Neural progenitor cell (in vitro differentiated cells): ENCODE results near the gene HEXD. TPM values are rescaled to one million over a fixed set of nuclear protein-coding genes. Genes with fewer than 3 reads are reported as not detected.

Experiments used
- DNase-seq: peaks from one replicate; pipeline ENCODE4 v3.0.0-alpha.2; 2016; ENCODE audit warnings: low spot score
- H2AFZ ChIP-seq: fragments of 200-600 bp; sonication (generic); replicated peaks from 2 replicates; pipeline ENCODE4 v1.6.1; 2016; ENCODE audit warnings: antibody characterized with exemption
- H3F3A ChIP-seq: fragments of 200-600 bp; sonication (generic); 2 replicates; pipeline ENCODE4 v1.6.1; 2016; ENCODE audit warnings: antibody characterized with exemption, low read depth
- H3K27ac ChIP-seq: fragments of 200-600 bp; sonication (generic); 2 replicates; pipeline ENCODE4 v1.5.1; 2016; ENCODE audit warnings: mild to moderate bottlenecking
- H3K27me3 ChIP-seq: fragments of 200-600 bp; sonication (generic); 2 replicates; pipeline ENCODE4 v1.6.1; 2016; ENCODE audit warnings: mild to moderate bottlenecking, moderate library complexity
- H3K36me3 ChIP-seq: fragments of 200-600 bp; sonication (generic); 2 replicates; pipeline ENCODE4 v1.5.1; 2016
- H3K4me1 ChIP-seq: fragments of 200-600 bp; sonication (generic); 2 replicates; pipeline ENCODE4 v1.6.1; 2016; ENCODE audit warnings: mixed run types
- H3K4me2 ChIP-seq: fragments of 200-600 bp; sonication (generic); 2 replicates; pipeline ENCODE4 v1.6.1; 2016
- H3K4me3 ChIP-seq: fragments of 200-600 bp; sonication (generic); 2 replicates; pipeline ENCODE4 v1.5.1; 2016
- H3K79me2 ChIP-seq: fragments of 200-600 bp; sonication (generic); 2 replicates; pipeline ENCODE4 v1.6.1; 2016; ENCODE audit warnings: low read depth
- H3K9ac ChIP-seq: fragments of 200-600 bp; sonication (generic); 2 replicates; pipeline ENCODE4 v1.6.1; 2016
- H3K9me3 ChIP-seq: fragments of 200-600 bp; sonication (generic); 2 replicates; pipeline ENCODE4 v1.5.1; 2016; ENCODE audit warnings: low read depth
- H4K20me1 ChIP-seq: fragments of 200-600 bp; sonication (generic); 2 replicates; pipeline ENCODE4 v1.6.1; 2016; ENCODE audit warnings: low read depth
- H3K27ac Mint-ChIP-seq: 3 replicates; pipeline ENCODE4 v1.8.0; 2021; ENCODE audit warnings: mixed read lengths
- H3K27me3 Mint-ChIP-seq: 2 replicates; pipeline ENCODE4 v1.8.0; 2022; ENCODE audit warnings: low read depth, mild to moderate bottlenecking, inconsistent platforms, moderate library complexity, mixed read lengths; ENCODE audit not compliant: insufficient read depth
- H3K36me3 Mint-ChIP-seq: 3 replicates; pipeline ENCODE4 v1.8.0; 2021; ENCODE audit warnings: mixed read lengths
- H3K4me1 Mint-ChIP-seq: 3 replicates; pipeline ENCODE4 v1.8.0; 2021; ENCODE audit warnings: mixed read lengths
- H3K4me3 Mint-ChIP-seq: 3 replicates; pipeline ENCODE4 v1.8.0; 2021; ENCODE audit warnings: mild to moderate bottlenecking, moderate library complexity, mixed read lengths
- H3K9me3 Mint-ChIP-seq: 3 replicates; pipeline ENCODE4 v1.8.0; 2020; ENCODE audit warnings: mixed read lengths
- EZH2 ChIP-seq: fragments of 200-600 bp; sonication (generic); IDR thresholded peaks from 2 replicates; pipeline ENCODE4 v1.6.1; 2017; ENCODE audit warnings: antibody characterized with exemption, mild to moderate bottlenecking, moderate library complexity
- EZH2phosphoT487 ChIP-seq: fragments of 200-600 bp; sonication (generic); IDR thresholded peaks from 2 replicates; pipeline ENCODE4 v1.6.1; 2017; ENCODE audit warnings: antibody characterized with exemption
- total RNA-seq: library from RNA; depleted of rRNA; stranded (reverse); fragments of >200 nt; gene quantifications from 2 replicates; pipeline ENCODE4 v1.2.3, GENCODE V29; 2015; ENCODE audit warnings: low replicate concordance
- TF ChIP-seq, protein P1 (sequence below): fragments of 200-600 bp; sonication (generic); IDR thresholded peaks from 2 replicates; pipeline ENCODE4 v1.5.1; 2017; ENCODE audit warnings: antibody characterized with exemption, mild to moderate bottlenecking

HEXD gene
- total RNA-seq, 1 donor from 2014 or later = 22.3 TPM

DNA sequence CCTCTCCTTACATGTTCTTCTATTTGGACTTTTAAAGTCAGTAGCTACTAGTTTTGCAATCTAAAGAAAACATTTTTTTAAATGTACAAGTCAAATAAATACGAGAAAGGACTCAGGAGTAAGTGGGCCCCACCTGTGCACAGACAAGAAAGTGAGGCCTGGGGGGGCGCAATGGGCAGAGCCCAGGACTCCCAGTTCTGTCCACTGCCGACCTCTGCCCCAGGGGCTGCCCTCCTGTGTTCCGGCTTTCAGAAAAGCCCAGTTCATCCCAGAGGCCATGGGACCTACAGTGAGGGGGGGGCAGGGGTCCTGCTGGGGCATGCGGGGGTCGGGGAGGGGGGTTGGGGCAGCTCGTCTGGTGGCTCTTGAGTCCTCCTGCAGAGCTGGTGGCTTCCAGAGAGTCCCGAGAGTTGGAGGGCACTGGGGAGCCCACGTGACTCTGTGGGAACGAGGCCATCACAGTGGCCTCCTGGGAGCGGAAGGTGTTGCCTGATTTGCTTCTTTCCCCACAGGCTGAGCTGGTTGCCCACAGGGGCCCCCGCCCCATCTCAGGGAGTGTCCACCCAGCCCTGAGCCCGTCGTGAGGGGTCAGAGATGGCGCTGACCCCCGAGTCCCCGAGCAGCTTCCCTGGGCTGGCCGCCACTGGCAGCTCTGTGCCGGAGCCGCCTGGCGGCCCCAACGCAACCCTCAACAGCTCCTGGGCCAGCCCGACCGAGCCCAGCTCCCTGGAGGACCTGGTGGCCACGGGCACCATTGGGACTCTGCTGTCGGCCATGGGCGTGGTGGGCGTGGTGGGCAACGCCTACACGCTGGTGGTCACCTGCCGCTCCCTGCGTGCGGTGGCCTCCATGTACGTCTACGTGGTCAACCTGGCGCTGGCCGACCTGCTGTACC, 44.2 kb upstream of the HEXD start:
- H3F3A ChIP-seq = peaks cover 22% of the 10 kb centered on the region
- H3K27ac Mint-ChIP-seq = no peak overlapping the region
- H3K79me2 ChIP-seq = no peaks in the 10 kb centered on the region
- DNase-seq = no peak
- peaks cover 11% of the 10 kb centered on the region for H3K4me1 ChIP-seq
- H3K27ac ChIP-seq = no peak overlapping the region
- H3K27me3 Mint-ChIP-seq = peaks cover 6% of the 10 kb centered on the region
- H3K9ac ChIP-seq = no peak overlapping the region
- peaks cover 47% of the 10 kb centered on the region for H3K27me3 ChIP-seq
- no peaks in the 10 kb centered on the region for H3K36me3 Mint-ChIP-seq
- no peaks in the 10 kb centered on the region for H3K36me3 ChIP-seq
- H3K9me3 Mint-ChIP-seq = no peaks in the 10 kb centered on the region
- TF ChIP-seq EZH2 (no peak), EZH2phosphoT487 (no peak)
- TF ChIP-seq, protein P1, sequence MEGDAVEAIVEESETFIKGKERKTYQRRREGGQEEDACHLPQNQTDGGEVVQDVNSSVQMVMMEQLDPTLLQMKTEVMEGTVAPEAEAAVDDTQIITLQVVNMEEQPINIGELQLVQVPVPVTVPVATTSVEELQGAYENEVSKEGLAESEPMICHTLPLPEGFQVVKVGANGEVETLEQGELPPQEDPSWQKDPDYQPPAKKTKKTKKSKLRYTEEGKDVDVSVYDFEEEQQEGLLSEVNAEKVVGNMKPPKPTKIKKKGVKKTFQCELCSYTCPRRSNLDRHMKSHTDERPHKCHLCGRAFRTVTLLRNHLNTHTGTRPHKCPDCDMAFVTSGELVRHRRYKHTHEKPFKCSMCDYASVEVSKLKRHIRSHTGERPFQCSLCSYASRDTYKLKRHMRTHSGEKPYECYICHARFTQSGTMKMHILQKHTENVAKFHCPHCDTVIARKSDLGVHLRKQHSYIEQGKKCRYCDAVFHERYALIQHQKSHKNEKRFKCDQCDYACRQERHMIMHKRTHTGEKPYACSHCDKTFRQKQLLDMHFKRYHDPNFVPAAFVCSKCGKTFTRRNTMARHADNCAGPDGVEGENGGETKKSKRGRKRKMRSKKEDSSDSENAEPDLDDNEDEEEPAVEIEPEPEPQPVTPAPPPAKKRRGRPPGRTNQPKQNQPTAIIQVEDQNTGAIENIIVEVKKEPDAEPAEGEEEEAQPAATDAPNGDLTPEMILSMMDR = no peak
- H3K4me3 ChIP-seq = no peak overlapping the region
- no peak overlapping the region for H2AFZ ChIP-seq
- peak overlapping the region; percentile 76 for H3K4me3 Mint-ChIP-seq
- H4K20me1 ChIP-seq = no peaks in the 10 kb centered on the region
- H3K9me3 ChIP-seq = no peaks in the 10 kb centered on the region
- peaks cover 33% of the 10 kb centered on the region for H3K4me1 Mint-ChIP-seq
- no peak overlapping the region for H3K4me2 ChIP-seq

DNA sequence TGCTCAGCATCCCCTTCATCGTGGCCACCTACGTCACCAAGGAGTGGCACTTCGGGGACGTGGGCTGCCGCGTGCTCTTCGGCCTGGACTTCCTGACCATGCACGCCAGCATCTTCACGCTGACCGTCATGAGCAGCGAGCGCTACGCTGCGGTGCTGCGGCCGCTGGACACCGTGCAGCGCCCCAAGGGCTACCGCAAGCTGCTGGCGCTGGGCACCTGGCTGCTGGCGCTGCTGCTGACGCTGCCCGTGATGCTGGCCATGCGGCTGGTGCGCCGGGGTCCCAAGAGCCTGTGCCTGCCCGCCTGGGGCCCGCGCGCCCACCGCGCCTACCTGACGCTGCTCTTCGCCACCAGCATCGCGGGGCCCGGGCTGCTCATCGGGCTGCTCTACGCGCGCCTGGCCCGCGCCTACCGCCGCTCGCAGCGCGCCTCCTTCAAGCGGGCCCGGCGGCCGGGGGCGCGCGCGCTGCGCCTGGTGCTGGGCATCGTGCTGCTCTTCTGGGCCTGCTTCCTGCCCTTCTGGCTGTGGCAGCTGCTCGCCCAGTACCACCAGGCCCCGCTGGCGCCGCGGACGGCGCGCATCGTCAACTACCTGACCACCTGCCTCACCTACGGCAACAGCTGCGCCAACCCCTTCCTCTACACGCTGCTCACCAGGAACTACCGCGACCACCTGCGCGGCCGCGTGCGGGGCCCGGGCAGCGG, 43.4 kb upstream of the HEXD start:
- no peak overlapping the region for H3K4me2 ChIP-seq

DNA sequence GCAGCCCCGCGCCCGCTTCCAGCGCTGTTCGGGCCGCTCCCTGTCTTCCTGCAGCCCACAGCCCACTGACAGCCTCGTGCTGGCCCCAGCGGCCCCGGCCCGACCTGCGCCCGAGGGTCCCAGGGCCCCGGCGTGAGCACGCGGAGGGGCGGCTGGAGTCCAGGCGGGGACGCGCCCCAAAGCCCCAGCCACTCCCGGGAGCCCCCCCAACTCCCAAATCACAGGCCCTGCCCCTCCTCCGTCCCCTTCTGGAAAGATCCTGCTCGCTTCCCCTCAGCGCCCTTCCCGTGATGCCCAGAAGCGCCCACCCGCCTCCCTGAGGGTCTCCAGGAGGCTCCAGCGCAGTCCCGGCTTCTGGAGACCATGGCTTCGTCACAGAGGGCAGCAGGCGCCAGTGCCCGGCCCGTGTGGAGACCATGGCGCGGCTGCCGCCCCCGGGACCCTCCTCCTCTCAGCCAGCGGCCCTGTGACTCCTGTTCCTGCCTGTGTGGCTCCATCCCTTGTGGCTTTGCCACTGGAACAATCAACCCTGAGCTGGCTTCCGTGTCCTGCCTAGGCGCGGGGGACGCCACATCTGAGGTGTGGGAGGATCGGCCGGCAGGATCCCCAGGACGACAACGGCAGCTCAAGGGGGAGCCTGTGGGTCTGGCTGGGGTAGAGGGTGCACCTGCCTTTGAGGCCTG, 42.6 kb upstream of the HEXD start:
- Histone ChIP-seq H3K4me2 (no peak overlapping the region), H3K4me3 (no peak overlapping the region)

More for the DNA sequence above, 43.4 kb upstream of the HEXD start:
- Histone ChIP-seq H3K9ac (no peak overlapping the region), H3K79me2 (no peaks in the 10 kb centered on the region), H3F3A (peaks cover 17% of the 10 kb centered on the region), H3K4me1 (peaks cover 11% of the 10 kb centered on the region), H3K36me3 (no peaks in the 10 kb centered on the region), H3K9me3 (no peaks in the 10 kb centered on the region), H4K20me1 (no peaks in the 10 kb centered on the region), H3K27ac (no peak overlapping the region), H3K4me3 (no peak overlapping the region), H3K27me3 (peaks cover 39% of the 10 kb centered on the region), H2AFZ (no peak overlapping the region)
- peaks cover 6% of the 10 kb centered on the region for H3K27me3 Mint-ChIP-seq
- H3K9me3 Mint-ChIP-seq = no peaks in the 10 kb centered on the region
- DNase-seq = no peak
- H3K27ac Mint-ChIP-seq = no peak overlapping the region
- TF ChIP-seq, protein P1 = no peak
- TF ChIP-seq EZH2phosphoT487 = no peak
- no peak for TF ChIP-seq EZH2
- H3K36me3 Mint-ChIP-seq = no peaks in the 10 kb centered on the region
- H3K4me3 Mint-ChIP-seq = no peak overlapping the region
- peaks cover 33% of the 10 kb centered on the region for H3K4me1 Mint-ChIP-seq

More for the DNA sequence above, 42.6 kb upstream of the HEXD start:
- Histone ChIP-seq H2AFZ (no peak overlapping the region), H3K27me3 (peaks cover 32% of the 10 kb centered on the region), H4K20me1 (no peaks in the 10 kb centered on the region), H3K36me3 (no peaks in the 10 kb centered on the region), H3K9me3 (no peaks in the 10 kb centered on the region), H3F3A (peaks cover 13% of the 10 kb centered on the region), H3K27ac (no peak overlapping the region), H3K9ac (no peak overlapping the region), H3K79me2 (no peaks in the 10 kb centered on the region), H3K4me1 (peaks cover 11% of the 10 kb centered on the region)
- no peak for DNase-seq
- Mint-ChIP-seq H3K9me3 (no peaks in the 10 kb centered on the region), H3K4me1 (peaks cover 38% of the 10 kb centered on the region), H3K36me3 (no peaks in the 10 kb centered on the region), H3K4me3 (no peak overlapping the region), H3K27ac (no peak overlapping the region), H3K27me3 (peaks cover 11% of the 10 kb centered on the region)
- TF ChIP-seq, protein P1 = no peak
- TF ChIP-seq EZH2phosphoT487 = no peak
- TF ChIP-seq EZH2 = no peak
